ENCODE data around the gene WT1. TPM values are rescaled to one million over a fixed set of nuclear protein-coding genes. Genes with fewer than 3 reads are reported as not detected.

WT1 gene
- total and polyA plus RNA-seq, 10 of the 15 experiments (the other 5 are each of a cell fraction or from before 2014, with no cell fraction given), result 0.07 to 0.37 (median 0.08) TPM; not detected in 7

DNA sequence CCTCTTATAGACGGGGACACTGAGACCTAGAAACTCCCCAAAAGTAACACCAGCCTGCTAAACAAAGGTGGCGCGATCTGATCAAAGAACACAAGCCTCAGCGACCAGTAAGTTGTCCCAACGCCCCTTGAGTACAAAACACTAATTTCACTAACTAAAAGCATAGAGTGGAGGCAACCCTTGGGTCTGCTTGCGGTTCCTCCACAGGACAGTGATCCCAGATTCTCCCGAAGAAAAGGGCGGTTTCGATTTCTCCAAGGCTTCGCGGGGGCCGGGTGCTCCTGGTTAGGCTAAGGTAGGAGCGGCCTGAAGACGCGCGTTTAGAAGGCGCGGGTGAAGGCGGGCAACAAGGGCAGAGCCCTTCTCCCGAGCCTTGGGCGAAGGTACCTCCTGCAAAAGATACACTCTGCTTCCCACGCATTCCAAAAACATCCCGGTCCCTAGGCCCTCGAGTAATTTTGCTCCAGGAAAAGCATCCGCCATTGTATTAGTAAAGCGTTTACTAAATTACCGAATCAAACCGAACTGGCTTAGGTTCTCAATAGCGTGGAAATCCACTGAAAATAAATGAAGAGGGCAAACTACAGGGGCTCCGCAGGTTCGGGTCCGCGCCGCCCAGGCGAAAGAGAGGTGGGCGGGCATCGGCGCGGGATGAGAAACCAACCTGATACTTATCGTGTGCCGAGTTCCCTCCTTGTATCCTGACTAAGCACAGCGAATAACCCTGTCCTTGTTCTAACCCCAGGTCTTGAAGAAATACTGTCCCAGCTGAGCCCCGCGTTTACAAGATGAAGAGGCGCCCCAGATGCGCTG lies 2.0 kb downstream of the WT1 start:
- no peak overlapping the region for H3K4me3 ChIP-seq
- no TSS peak for BruUV-seq (replicated peaks)
- ChIA-PET RAD21 (ENCODE audit: unreplicated experiment) (no interaction called here), POLR2A (no interaction called here), SMC1A (ENCODE audit: uncharacterized antibody, unreplicated experiment) (no interaction called here), CTCF (no interaction called here)
- FAIRE-seq (no peak), ATAC-seq (no peak), DNase-seq (ENCODE audit: low read depth, low spot score) (no peak)
- no peak overlapping the region for H2AFZ ChIP-seq (ENCODE audit: control insufficient read depth, low read depth, low read length)
- H4K20me1 ChIP-seq (ENCODE audit: control insufficient read depth, insufficient read depth), result no peaks in the 10 kb centered on the region
- H3K9me3 ChIP-seq (replicated peaks; ENCODE audit: control insufficient read depth, insufficient read depth, low read length), result no peaks in the 10 kb centered on the region; the same call in 2 of the 3 replicates
- H3K27ac ChIP-seq (ENCODE audit: control insufficient read depth, insufficient read depth), result no peak overlapping the region
- WGBS (ENCODE audit: insufficient coverage, insufficient replicate concordance, low lambda C conversion rate, missing lambda C conversion rate), result 58% methylated on average over 46 of the region's 46 CpGs
- H3K36me3 ChIP-seq (ENCODE audit: control insufficient read depth in 2 of 2, insufficient read depth in 2 of 2, low read length in 1 of 2), result no peaks in the 10 kb centered on the region
- no peak for TF ChIP-seq POLR2AphosphoS5 (IDR thresholded peaks at IDR 0.05; ENCODE audit: low read length)
- TF ChIP-seq SMAD1 (IDR thresholded peaks at IDR 0.05; ENCODE audit: low read depth, partially characterized antibody), result no peak
- TF ChIP-seq, protein P1, sequence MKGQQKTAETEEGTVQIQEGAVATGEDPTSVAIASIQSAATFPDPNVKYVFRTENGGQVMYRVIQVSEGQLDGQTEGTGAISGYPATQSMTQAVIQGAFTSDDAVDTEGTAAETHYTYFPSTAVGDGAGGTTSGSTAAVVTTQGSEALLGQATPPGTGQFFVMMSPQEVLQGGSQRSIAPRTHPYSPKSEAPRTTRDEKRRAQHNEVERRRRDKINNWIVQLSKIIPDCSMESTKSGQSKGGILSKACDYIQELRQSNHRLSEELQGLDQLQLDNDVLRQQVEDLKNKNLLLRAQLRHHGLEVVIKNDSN (IDR thresholded peaks at IDR 0.05; ENCODE audit: borderline replicate concordance, extremely low read length, insufficient read depth, low read depth, low read length), result no peak
- no peak for TF ChIP-seq MEF2A (IDR thresholded peaks at IDR 0.05; ENCODE audit: insufficient read depth, low read depth, low read length)
- no peak for TF ChIP-seq PAX8 (IDR thresholded peaks at IDR 0.05)
- TF ChIP-seq TCF12 (IDR thresholded peaks at IDR 0.05; ENCODE audit: low read depth, low read length), result no peak
- no peak for TF ChIP-seq STAT3 (IDR thresholded peaks at IDR 0.05; ENCODE audit: low read depth, low read length)
- TF ChIP-seq POU2F2 (IDR thresholded peaks at IDR 0.05; ENCODE audit: borderline replicate concordance, low read depth, low read length), result no peak
- TF ChIP-seq SREBF2 (IDR thresholded peaks at IDR 0.05; ENCODE audit: low read length), result no peak
- TF ChIP-seq MXI1 (IDR thresholded peaks at IDR 0.05; ENCODE audit: low read depth, low read length), result no peak
- TF ChIP-seq IRF4 (IDR thresholded peaks at IDR 0.05; ENCODE audit: low read depth, low read length), result no peak
- TF ChIP-seq FOXK2 (IDR thresholded peaks at IDR 0.05), result no peak
- TF ChIP-seq CREM (IDR thresholded peaks at IDR 0.05; ENCODE audit: low read depth), result no peak
- TF ChIP-seq PAX5 (IDR thresholded peaks at IDR 0.05; ENCODE audit: borderline replicate concordance, low read depth, low read length), result no peak
- TF ChIP-seq IKZF1 (conservative IDR thresholded peaks at IDR 0.05), result no peak
- H3K27me3 ChIP-seq (replicated peaks in 1 of 2; ENCODE audit: control insufficient read depth in 2 of 2, insufficient read depth in 2 of 2, low read length in 1 of 2), result peaks cover 18 to 28% of the 10 kb centered on the region in 2 experiments
- no peak overlapping the region for H3K4me2 ChIP-seq (ENCODE audit: control insufficient read depth, insufficient read depth)
- no peaks in the 10 kb centered on the region for H3K79me2 ChIP-seq (ENCODE audit: control insufficient read depth, insufficient read depth, low read length)
- intact Hi-C loops (cut with micrococcal nuclease; ENCODE audit: unreplicated experiment), result no loop called here
- in situ Hi-C loops (cut with MboI), result no loop called here
- H3K4me1 ChIP-seq (ENCODE audit: control insufficient read depth, insufficient read depth, low read length), result no peaks in the 10 kb centered on the region
- no peak overlapping the region for H3K9ac ChIP-seq (ENCODE audit: control insufficient read depth, insufficient read depth, low read length)

All from GM12878 (cell line).